Retinal pigment epithelial cell (primary cell): ENCODE data around the gene XPNPEP2.

Experiments
- DNase-seq: peaks from one replicate; pipeline ENCODE4 v3.0.0-alpha.2; 2010; ENCODE audit warnings: low read depth
- H3K4me3 ChIP-seq: 2 replicates; pipeline ENCODE4 v1.5.1; 2011; ENCODE audit warnings: mild to moderate bottlenecking, low read length, control low read depth, moderate library complexity
- CTCF ChIP-seq: conservative IDR thresholded peaks from 2 replicates; pipeline ENCODE4 v1.5.1; 2011; ENCODE audit warnings: low read depth, low read length, control low read depth, inconsistent platforms

XPNPEP2 gene

GRCh38 chrX:129696463-129697155 lies 42.2 kb upstream of the XPNPEP2 start:
- no peak for DNase-seq
- TF ChIP-seq CTCF = no peak
- no peak overlapping the region for H3K4me3 ChIP-seq

- TF ChIP-seq CTCF = no peak
- no peak overlapping the region for H3K4me3 ChIP-seq
- no peak for DNase-seq
Observed at GRCh38 chrX:129697204-129697829, 41.5 kb upstream of the XPNPEP2 start.

GRCh38 chrX:129698150-129698549 lies 40.6 kb upstream of the XPNPEP2 start:
- no peak for DNase-seq
- no peak for TF ChIP-seq CTCF
- H3K4me3 ChIP-seq = no peak overlapping the region

GRCh38 chrX:129700536-129700935 lies 38.2 kb upstream of the XPNPEP2 start:
- no peak for TF ChIP-seq CTCF
- H3K4me3 ChIP-seq = no peak overlapping the region
- DNase-seq = no peak

GRCh38 chrX:129701624-129702069 lies 37.1 kb upstream of the XPNPEP2 start:
- no peak overlapping the region for H3K4me3 ChIP-seq
- TF ChIP-seq CTCF = no peak
- DNase-seq = no peak

GRCh38 chrX:129704491-129704890 lies 34.3 kb upstream of the XPNPEP2 start:
- no peak overlapping the region for H3K4me3 ChIP-seq
- DNase-seq = no peak
- no peak for TF ChIP-seq CTCF

- TF ChIP-seq CTCF = no peak
- no peak overlapping the region for H3K4me3 ChIP-seq
- DNase-seq = no peak
Observed at GRCh38 chrX:129705377-129705925, 33.3 kb upstream of the XPNPEP2 start.
